Retinal pigment epithelial cell (primary cell): ENCODE data around the gene RCC2.
"Not testable (repeated sequence)": the region's sequence is repeated elsewhere in the genome, so short reads cannot be mapped to it uniquely, and the experiment has no call there.

Experiments used
- DNase-seq: peaks from one replicate; pipeline ENCODE4 v3.0.0-alpha.2; 2010; ENCODE audit warnings: low read depth
- H3K4me3 ChIP-seq: 2 replicates; pipeline ENCODE4 v1.5.1; 2011; ENCODE audit warnings: mild to moderate bottlenecking, low read length, control low read depth, moderate library complexity
- CTCF ChIP-seq: conservative IDR thresholded peaks from 2 replicates; pipeline ENCODE4 v1.5.1; 2011; ENCODE audit warnings: low read depth, low read length, control low read depth, inconsistent platforms

The RCC2 gene

GRCh38 chr1:17414022-17414421, 25.5 kb downstream of the RCC2 start:
- no peak for TF ChIP-seq CTCF
- no peak for DNase-seq

GRCh38 chr1:17412093-17412870, 27.2 kb downstream of the RCC2 start:
- no peak for TF ChIP-seq CTCF
- no peak for DNase-seq
- H3K4me3 ChIP-seq: no peak overlapping the region

More at GRCh38 chr1:17414022-17414421, 25.5 kb downstream of the RCC2 start:
- H3K4me3 ChIP-seq: no peak overlapping the region

- no peak for DNase-seq
- no peak overlapping the region for H3K4me3 ChIP-seq
- TF ChIP-seq CTCF: no peak
These were observed 30.1 kb downstream of the RCC2 start for GRCh38 chr1:17409391-17409811.

GRCh38 chr1:17407786-17408514, 31.5 kb downstream of the RCC2 start:
- peak overlapping the region; percentile 71 for H3K4me3 ChIP-seq
- peak; percentile 34 for TF ChIP-seq CTCF
- DNase-seq: peak; percentile 90

GRCh38 chr1:17406760-17407475, 32.6 kb downstream of the RCC2 start:
- not testable (repeated sequence) for DNase-seq
- H3K4me3 ChIP-seq: peak overlapping the region; percentile 71

- TF ChIP-seq CTCF: peak; percentile 88
These were observed 33.3 kb downstream of the RCC2 start for GRCh38 chr1:17405898-17406759.

More at GRCh38 chr1:17405898-17406759, 33.3 kb downstream of the RCC2 start:
- H3K4me3 ChIP-seq: peak overlapping the region; percentile 71
- DNase-seq: no peak
